ENCODE measurements around the gene RASAL3. TPM values are rescaled to one million over a fixed set of nuclear protein-coding genes. Genes with fewer than 3 reads are reported as not detected.

RASAL3 gene
- total RNA-seq, 2 donors from 2014 or later, result 2.6 to 3.6 TPM

GRCh38 chr19:15469513-15470297 is 5.4 kb upstream of the RASAL3 start:
- H3K27ac ChIP-seq, result no peak overlapping the region

GRCh38 chr19:15468675-15469512 is 4.5 kb upstream of the RASAL3 start:
- H3K36me3 ChIP-seq (replicated peaks in 1 of 2; ENCODE audit: insufficient read depth in 1 of 2, low read depth in 2 of 2), result no peaks in the 10 kb centered on the region
- H3K27me3 ChIP-seq, result peaks cover 0 to 24% of the 10 kb centered on the region in 2 donors
- H3K4me1 ChIP-seq, result peaks cover 8% of the 10 kb centered on the region
- TF ChIP-seq CTCF (IDR thresholded peaks at IDR 0.05) (no peak), POLR2A (IDR thresholded peaks at IDR 0.05) (no peak)
- H3K9me3 ChIP-seq, result no peaks in the 10 kb centered on the region
- DNase-seq, result no peak
- no peak overlapping the region for H3K27ac ChIP-seq
- WGBS, 2 donors, result 45 to 55% methylated on average over 12 of the region's 12 CpGs
- ATAC-seq, result no peak
- no peak overlapping the region for H3K4me3 ChIP-seq
- intact Hi-C loops (cut with DNase I), result no loop called here

More at GRCh38 chr19:15469513-15470297, 5.4 kb upstream of the RASAL3 start:
- no peak overlapping the region for H3K4me3 ChIP-seq
- ATAC-seq, result no peak
- TF ChIP-seq POLR2A (IDR thresholded peaks at IDR 0.05) (no peak), CTCF (IDR thresholded peaks at IDR 0.05) (no peak)
- peaks cover 0 to 19% of the 10 kb centered on the region in 2 donors for H3K27me3 ChIP-seq
- H3K4me1 ChIP-seq, result peaks cover 8% of the 10 kb centered on the region
- intact Hi-C loops (cut with DNase I), result no loop called here
- no peaks in the 10 kb centered on the region for H3K36me3 ChIP-seq (replicated peaks in 1 of 2; ENCODE audit: insufficient read depth in 1 of 2, low read depth in 2 of 2)
- H3K9me3 ChIP-seq, result no peaks in the 10 kb centered on the region
- WGBS, 2 donors, result 1 to 6% methylated on average over 10 to 60 of the region's 65 CpGs
- DNase-seq, result no peak

- H3K27me3 ChIP-seq, result peaks cover 0 to 24% of the 10 kb centered on the region in 2 donors
- no peak for TF ChIP-seq POLR2A (IDR thresholded peaks at IDR 0.05)
- TF ChIP-seq CTCF (IDR thresholded peaks at IDR 0.05), result no peak
- H3K36me3 ChIP-seq (replicated peaks in 1 of 2; ENCODE audit: insufficient read depth in 1 of 2, low read depth in 2 of 2), result no peaks in the 10 kb centered on the region
- ATAC-seq (no peak), DNase-seq (no peak)
- intact Hi-C loops (cut with DNase I), result no loop called here
- H3K27ac ChIP-seq, result no peak overlapping the region
- WGBS, 2 donors, result 72 to 83% methylated on average over 5 to 6 of the region's 6 CpGs
- peaks cover 8% of the 10 kb centered on the region for H3K4me1 ChIP-seq
- no peak overlapping the region for H3K4me3 ChIP-seq
- H3K9me3 ChIP-seq, result no peaks in the 10 kb centered on the region
These were observed 3.4 kb upstream of the RASAL3 start for GRCh38 chr19:15467734-15468214.

GRCh38 chr19:15466851-15467733 is 2.7 kb upstream of the RASAL3 start:
- WGBS, 2 donors, result 29 to 46% methylated on average over 8 of the region's 8 CpGs
- intact Hi-C loops (cut with DNase I), result no loop called here
- TF ChIP-seq POLR2A (IDR thresholded peaks at IDR 0.05), result no peak
- no peaks in the 10 kb centered on the region for H3K36me3 ChIP-seq (replicated peaks in 1 of 2; ENCODE audit: insufficient read depth in 1 of 2, low read depth in 2 of 2)
- H3K4me1 ChIP-seq, result peaks cover 8% of the 10 kb centered on the region
- no peak overlapping the region for H3K4me3 ChIP-seq
- DNase-seq, result no peak
- ATAC-seq, result no peak
- H3K27ac ChIP-seq, result no peak overlapping the region
- no peaks in the 10 kb centered on the region for H3K9me3 ChIP-seq
- H3K27me3 ChIP-seq, result peaks cover 0 to 24% of the 10 kb centered on the region in 2 donors
